Measurements from ENCODE around the gene PGLYRP4. TPM values are rescaled to one million over a fixed set of nuclear protein-coding genes. Genes with fewer than 3 reads are reported as not detected.

The PGLYRP4 gene
- polyA plus RNA-seq, 2 of the 4 experiments (the other 2 are of a cell fraction) = not detected

GRCh38 chr1:153363641-153364040, 15.0 kb upstream of the PGLYRP4 start:
- FAIRE-seq (no peak), ATAC-seq (no peak), DNase-seq (ENCODE audit: low read depth in 1 of 2, low spot score in 1 of 2) (no peak)
- 11% methylated on average over 3 of the region's 3 CpGs for WGBS (ENCODE audit: missing lambda C conversion rate)
- no peaks in the 10 kb centered on the region for H3K4me1 ChIP-seq
- no peak overlapping the region for H3K4me3 ChIP-seq
- POLR2A ChIA-PET = no interaction called here
- H3K9me3 ChIP-seq = no peaks in the 10 kb centered on the region
- CTCF ChIA-PET = interaction anchor here (1.5 to 7.7 kb wide), 5 partner anchors 8 to 140 kb away, joined by 4 to 70 read pairs (median 16); no protein-coding TSS in a partner anchor
- no peak for TF ChIP-seq GATA3 (IDR thresholded peaks at IDR 0.05; ENCODE audit: borderline replicate concordance)
- TF ChIP-seq ZSCAN20 (CRISPR knock-in tag; IDR thresholded peaks at IDR 0.05) = no peak
- no peak for TF ChIP-seq HEYL (CRISPR knock-in tag; IDR thresholded peaks at IDR 0.05)
- TF ChIP-seq CBX8 (IDR thresholded peaks at IDR 0.05) = no peak
- no peak for TF ChIP-seq REST (IDR thresholded peaks at IDR 0.05)
- TF ChIP-seq, protein P1, sequence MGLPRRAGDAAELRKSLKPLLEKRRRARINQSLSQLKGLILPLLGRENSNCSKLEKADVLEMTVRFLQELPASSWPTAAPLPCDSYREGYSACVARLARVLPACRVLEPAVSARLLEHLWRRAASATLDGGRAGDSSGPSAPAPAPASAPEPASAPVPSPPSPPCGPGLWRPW (IDR thresholded peaks at IDR 0.05) = no peak
- TF ChIP-seq RAD21 (conservative IDR thresholded peaks at IDR 0.05 in 1 of 2, IDR thresholded peaks at IDR 0.05 in 1 of 2) = no peak
- TF ChIP-seq POLR2AphosphoS2 (conservative IDR thresholded peaks at IDR 0.05; ENCODE audit: low read length) = no peak
- TF ChIP-seq CEBPB (IDR thresholded peaks at IDR 0.05) = no peak
- TF ChIP-seq, protein P2, sequence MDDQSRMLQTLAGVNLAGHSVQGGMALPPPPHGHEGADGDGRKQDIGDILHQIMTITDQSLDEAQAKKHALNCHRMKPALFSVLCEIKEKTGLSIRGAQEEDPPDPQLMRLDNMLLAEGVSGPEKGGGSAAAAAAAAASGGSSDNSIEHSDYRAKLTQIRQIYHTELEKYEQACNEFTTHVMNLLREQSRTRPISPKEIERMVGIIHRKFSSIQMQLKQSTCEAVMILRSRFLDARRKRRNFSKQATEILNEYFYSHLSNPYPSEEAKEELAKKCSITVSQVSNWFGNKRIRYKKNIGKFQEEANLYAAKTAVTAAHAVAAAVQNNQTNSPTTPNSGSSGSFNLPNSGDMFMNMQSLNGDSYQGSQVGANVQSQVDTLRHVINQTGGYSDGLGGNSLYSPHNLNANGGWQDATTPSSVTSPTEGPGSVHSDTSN (IDR thresholded peaks at IDR 0.05) = no peak
- no peak for TF ChIP-seq MAZ (IDR thresholded peaks at IDR 0.05; ENCODE audit: borderline replicate concordance, low read depth, low read length)
- TF ChIP-seq RARB (CRISPR knock-in tag; IDR thresholded peaks at IDR 0.05) = no peak
- no peak for TF ChIP-seq FOSL2 (IDR thresholded peaks at IDR 0.05)
- TF ChIP-seq FOSL2 (CRISPR knock-in tag; IDR thresholded peaks at IDR 0.05) = no peak
- TF ChIP-seq, protein P3, sequence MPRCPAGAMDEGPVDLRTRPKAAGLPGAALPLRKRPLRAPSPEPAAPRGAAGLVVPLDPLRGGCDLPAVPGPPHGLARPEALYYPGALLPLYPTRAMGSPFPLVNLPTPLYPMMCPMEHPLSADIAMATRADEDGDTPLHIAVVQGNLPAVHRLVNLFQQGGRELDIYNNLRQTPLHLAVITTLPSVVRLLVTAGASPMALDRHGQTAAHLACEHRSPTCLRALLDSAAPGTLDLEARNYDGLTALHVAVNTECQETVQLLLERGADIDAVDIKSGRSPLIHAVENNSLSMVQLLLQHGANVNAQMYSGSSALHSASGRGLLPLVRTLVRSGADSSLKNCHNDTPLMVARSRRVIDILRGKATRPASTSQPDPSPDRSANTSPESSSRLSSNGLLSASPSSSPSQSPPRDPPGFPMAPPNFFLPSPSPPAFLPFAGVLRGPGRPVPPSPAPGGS (IDR thresholded peaks at IDR 0.05) = no peak
- no peak for TF ChIP-seq ZNF302 (CRISPR knock-in tag; IDR thresholded peaks at IDR 0.05)
- no peak for TF ChIP-seq HDAC2 (IDR thresholded peaks at IDR 0.05)
- no peak for TF ChIP-seq ZFP36 (IDR thresholded peaks at IDR 0.05; ENCODE audit: borderline replicate concordance, partially characterized antibody)
- no peak overlapping the region for H3K27ac ChIP-seq
- H3K4me2 ChIP-seq = no peak overlapping the region

- Histone ChIP-seq H3K4me3 (no peak overlapping the region), H3K4me1 (no peaks in the 10 kb centered on the region), H3K4me2 (no peak overlapping the region), H3K27ac (no peak overlapping the region), H3K9me3 (no peaks in the 10 kb centered on the region)
- ATAC-seq (no peak), FAIRE-seq (no peak), DNase-seq (ENCODE audit: low read depth in 1 of 2, low spot score in 1 of 2) (no peak)
- ChIA-PET CTCF (interaction anchor here (0.6 to 7.7 kb wide), 7 partner anchors 10 to 741 kb away, joined by 3 to 70 read pairs (median 4); no protein-coding TSS in a partner anchor), POLR2A (no interaction called here)
- 24% methylated on average over 3 of the region's 3 CpGs for WGBS (ENCODE audit: missing lambda C conversion rate)
- TF ChIP-seq REST (IDR thresholded peaks at IDR 0.05) = no peak
- TF ChIP-seq, protein P1 (IDR thresholded peaks at IDR 0.05) = no peak
- no peak for TF ChIP-seq RNF2 (IDR thresholded peaks at IDR 0.05; ENCODE audit: borderline replicate concordance, low read depth)
- TF ChIP-seq MAZ (IDR thresholded peaks at IDR 0.05; ENCODE audit: borderline replicate concordance, low read depth, low read length) = no peak
- TF ChIP-seq POLR2A (IDR thresholded peaks at IDR 0.05; ENCODE audit: low read length) = no peak
- no peak for TF ChIP-seq CHD2 (IDR thresholded peaks at IDR 0.05; ENCODE audit: low read length, partially characterized antibody)
- no peak for TF ChIP-seq CBX2 (IDR thresholded peaks at IDR 0.05; ENCODE audit: borderline replicate concordance, low read depth)
- TF ChIP-seq ATOH8 (CRISPR knock-in tag; IDR thresholded peaks at IDR 0.05; ENCODE audit: low read depth) = no peak
- TF ChIP-seq NFE2L2 (conservative IDR thresholded peaks at IDR 0.05; ENCODE audit: low read length) = no peak
- TF ChIP-seq ZNF302 (CRISPR knock-in tag; IDR thresholded peaks at IDR 0.05) = no peak
- no peak for TF ChIP-seq ZFP36 (IDR thresholded peaks at IDR 0.05; ENCODE audit: borderline replicate concordance, partially characterized antibody)
- TF ChIP-seq KDM1A (IDR thresholded peaks at IDR 0.05; ENCODE audit: low read depth) = no peak
- no peak for TF ChIP-seq FOSB (CRISPR knock-in tag; IDR thresholded peaks at IDR 0.05)
- no peak for TF ChIP-seq HEYL (CRISPR knock-in tag; IDR thresholded peaks at IDR 0.05)
Measured at GRCh38 chr1:153362187-153362775, 13.6 kb upstream of the PGLYRP4 start.
